Measurements from ENCODE around the gene RPS19BP1.

Gene RPS19BP1

DNA sequence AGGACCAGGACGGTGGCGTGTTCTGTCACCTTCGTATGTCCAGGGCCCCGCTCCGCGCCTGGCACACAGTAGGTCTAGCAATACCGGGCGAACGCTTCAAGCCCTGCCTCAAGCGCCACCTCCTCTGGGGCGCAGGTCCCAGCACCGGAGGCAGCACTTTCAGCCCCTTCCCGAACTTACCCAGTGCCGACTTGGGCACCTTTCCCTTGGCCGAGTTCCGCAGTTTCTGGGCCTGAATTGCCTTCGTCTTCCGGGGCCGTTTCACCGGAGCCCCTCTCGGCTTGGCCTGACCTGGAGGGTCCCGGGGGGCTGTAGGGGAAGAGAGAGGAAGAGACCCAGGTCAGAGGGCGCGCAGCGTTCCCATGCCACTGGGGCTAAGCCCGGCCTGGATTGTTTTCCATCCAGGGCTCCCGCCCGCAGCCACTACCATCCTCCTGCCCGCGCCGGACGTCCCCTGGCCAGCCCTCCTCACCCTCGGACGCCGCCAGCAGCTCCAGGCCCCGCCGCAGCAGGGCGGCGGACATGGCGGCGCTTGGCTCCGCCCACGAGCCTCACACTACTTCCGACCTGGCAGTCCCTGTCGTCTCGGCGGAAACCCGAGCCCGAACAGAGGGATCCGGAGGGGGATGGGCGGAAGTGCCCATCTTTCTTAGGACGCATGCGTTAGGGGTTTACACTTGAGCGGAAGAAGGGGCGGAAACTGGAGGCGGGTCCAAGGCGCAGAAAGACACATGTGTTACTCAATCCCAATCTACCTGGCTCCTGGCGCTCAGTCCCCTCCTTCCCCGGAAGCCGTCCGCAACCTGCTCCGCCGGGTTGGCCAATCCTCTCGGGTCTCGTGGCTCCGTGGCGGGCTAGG is at the start of gene RPS19BP1:
Gene RPS19BP1, minus strand, starts transcription at position 534 of the 859 bp plus-strand sequence. Its CDS starts 10 bp downstream, at position 524.
- Histone ChIP-seq H3K4me1 (ENCODE audit: control insufficient read depth, insufficient read depth, low read length) (peaks cover 16% of the 10 kb centered on the region), H3K4me3 (ENCODE audit: low read depth, low read length) (peak within 1 kb of the TSS; percentile 92), H3K27me3 (ENCODE audit: control insufficient read depth, insufficient read depth, low read length) (no peaks in the 10 kb centered on the region)

DNA sequence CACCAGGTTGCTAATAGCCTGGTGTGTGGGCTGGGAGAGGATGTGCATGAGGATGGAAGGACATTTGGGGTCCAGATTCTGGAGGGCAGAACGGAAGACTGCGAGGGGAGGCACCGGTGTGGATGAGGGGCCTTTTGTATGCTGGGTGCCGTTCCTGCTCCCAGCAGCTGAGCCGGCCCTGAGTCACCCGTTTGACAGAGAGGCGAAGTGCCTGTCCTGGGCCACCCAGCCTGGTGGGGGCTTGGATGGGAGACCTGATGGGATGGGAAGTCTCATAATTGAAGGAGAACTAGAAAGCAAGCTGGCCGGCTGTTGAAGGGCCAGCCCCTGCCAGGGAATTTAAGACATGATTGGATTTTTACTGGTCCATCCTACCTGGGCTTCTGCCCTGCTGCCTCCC is 48.8 kb upstream of the RPS19BP1 start:
- no peaks in the 10 kb centered on the region for H3K36me3 ChIP-seq (ENCODE audit: control insufficient read depth, insufficient read depth, low read length)
- H3K27me3 ChIP-seq (ENCODE audit: control insufficient read depth, insufficient read depth, low read length) = no peaks in the 10 kb centered on the region
- no peaks in the 10 kb centered on the region for H3K4me1 ChIP-seq (ENCODE audit: control insufficient read depth, insufficient read depth, low read length)
- H3K9me3 ChIP-seq (ENCODE audit: control insufficient read depth, insufficient read depth, low read length) = no peaks in the 10 kb centered on the region
- H3K9ac ChIP-seq (ENCODE audit: low read depth, low read length) = no peak overlapping the region
- H3K4me3 ChIP-seq (ENCODE audit: low read depth, low read length) = no peak overlapping the region

More for the DNA sequence above, at the start of gene RPS19BP1:
- H3K36me3 ChIP-seq (ENCODE audit: control insufficient read depth, insufficient read depth, low read length) = peaks cover 19% of the 10 kb centered on the region
- no peaks in the 10 kb centered on the region for H3K9me3 ChIP-seq (ENCODE audit: control insufficient read depth, insufficient read depth, low read length)
- peak within 1 kb of the TSS; percentile 91 for H3K9ac ChIP-seq (ENCODE audit: low read depth, low read length)

GRCh38 chr22:39580795-39581194 is 48.2 kb upstream of the RPS19BP1 start:
- Histone ChIP-seq H3K4me1 (ENCODE audit: control insufficient read depth, insufficient read depth, low read length) (no peaks in the 10 kb centered on the region), H3K27me3 (ENCODE audit: control insufficient read depth, insufficient read depth, low read length) (no peaks in the 10 kb centered on the region), H3K36me3 (ENCODE audit: control insufficient read depth, insufficient read depth, low read length) (no peaks in the 10 kb centered on the region), H3K4me3 (ENCODE audit: low read depth, low read length) (no peak overlapping the region), H3K9me3 (ENCODE audit: control insufficient read depth, insufficient read depth, low read length) (no peaks in the 10 kb centered on the region), H3K9ac (ENCODE audit: low read depth, low read length) (no peak overlapping the region)

- Histone ChIP-seq H3K9ac (ENCODE audit: low read depth, low read length) (no peak overlapping the region), H3K9me3 (ENCODE audit: control insufficient read depth, insufficient read depth, low read length) (no peaks in the 10 kb centered on the region), H3K4me3 (ENCODE audit: low read depth, low read length) (no peak overlapping the region), H3K4me1 (ENCODE audit: control insufficient read depth, insufficient read depth, low read length) (no peaks in the 10 kb centered on the region), H3K27me3 (ENCODE audit: control insufficient read depth, insufficient read depth, low read length) (no peaks in the 10 kb centered on the region), H3K36me3 (ENCODE audit: control insufficient read depth, insufficient read depth, low read length) (no peaks in the 10 kb centered on the region)
Observed at GRCh38 chr22:39580006-39580441, 47.5 kb upstream of the RPS19BP1 start.

- no peaks in the 10 kb centered on the region for H3K27me3 ChIP-seq (ENCODE audit: control insufficient read depth, insufficient read depth, low read length)
- H3K36me3 ChIP-seq (ENCODE audit: control insufficient read depth, insufficient read depth, low read length) = no peaks in the 10 kb centered on the region
- H3K9me3 ChIP-seq (ENCODE audit: control insufficient read depth, insufficient read depth, low read length) = no peaks in the 10 kb centered on the region
- H3K9ac ChIP-seq (ENCODE audit: low read depth, low read length) = no peak overlapping the region
- no peak overlapping the region for H3K4me3 ChIP-seq (ENCODE audit: low read depth, low read length)
- no peaks in the 10 kb centered on the region for H3K4me1 ChIP-seq (ENCODE audit: control insufficient read depth, insufficient read depth, low read length)
Observed at GRCh38 chr22:39577900-39578299, 45.4 kb upstream of the RPS19BP1 start.

DNA sequence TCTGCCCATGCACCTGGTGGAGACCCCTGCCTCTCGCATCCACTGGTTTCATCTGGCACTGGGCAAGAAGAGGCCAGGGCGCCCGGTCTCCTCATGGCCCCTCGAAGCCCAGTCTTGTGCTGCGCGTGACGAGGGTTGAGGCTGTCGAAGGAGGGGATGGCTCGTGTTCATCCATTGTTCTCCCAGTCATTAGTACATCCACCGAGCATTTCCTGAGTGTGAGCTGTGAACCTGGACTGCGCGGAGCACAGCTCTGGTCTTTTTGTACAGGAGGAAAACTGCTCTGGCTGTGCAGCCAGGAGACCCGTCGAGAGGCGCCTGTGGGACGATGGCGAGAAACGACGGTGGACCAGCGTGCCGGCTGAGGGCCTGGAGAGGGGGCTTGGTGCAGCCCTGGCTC is 44.8 kb upstream of the RPS19BP1 start:
- no peaks in the 10 kb centered on the region for H3K4me1 ChIP-seq (ENCODE audit: control insufficient read depth, insufficient read depth, low read length)
- H3K27me3 ChIP-seq (ENCODE audit: control insufficient read depth, insufficient read depth, low read length) = no peaks in the 10 kb centered on the region
- no peaks in the 10 kb centered on the region for H3K9me3 ChIP-seq (ENCODE audit: control insufficient read depth, insufficient read depth, low read length)
- no peak overlapping the region for H3K4me3 ChIP-seq (ENCODE audit: low read depth, low read length)
- no peaks in the 10 kb centered on the region for H3K36me3 ChIP-seq (ENCODE audit: control insufficient read depth, insufficient read depth, low read length)
- no peak overlapping the region for H3K9ac ChIP-seq (ENCODE audit: low read depth, low read length)

GRCh38 chr22:39576027-39576426 is 43.5 kb upstream of the RPS19BP1 start:
- no peaks in the 10 kb centered on the region for H3K36me3 ChIP-seq (ENCODE audit: control insufficient read depth, insufficient read depth, low read length)
- H3K9ac ChIP-seq (ENCODE audit: low read depth, low read length) = no peak overlapping the region
- no peaks in the 10 kb centered on the region for H3K4me1 ChIP-seq (ENCODE audit: control insufficient read depth, insufficient read depth, low read length)
- no peak overlapping the region for H3K4me3 ChIP-seq (ENCODE audit: low read depth, low read length)
- no peaks in the 10 kb centered on the region for H3K9me3 ChIP-seq (ENCODE audit: control insufficient read depth, insufficient read depth, low read length)
- no peaks in the 10 kb centered on the region for H3K27me3 ChIP-seq (ENCODE audit: control insufficient read depth, insufficient read depth, low read length)

DNA sequence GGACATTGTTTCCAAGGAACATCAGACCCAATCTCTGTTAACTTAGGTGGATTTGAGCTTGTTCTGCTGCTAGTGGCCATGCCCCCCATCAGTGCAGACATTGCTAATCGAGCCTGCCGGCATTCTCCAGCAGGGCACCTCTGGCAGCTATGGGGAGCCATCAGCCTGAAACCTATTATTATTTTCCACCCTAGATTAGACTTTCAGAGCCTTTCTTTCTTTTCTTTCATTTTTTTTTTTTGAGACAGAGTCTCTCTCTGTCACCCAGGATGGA is 42.9 kb upstream of the RPS19BP1 start:
- Histone ChIP-seq H3K9me3 (ENCODE audit: control insufficient read depth, insufficient read depth, low read length) (no peaks in the 10 kb centered on the region), H3K36me3 (ENCODE audit: control insufficient read depth, insufficient read depth, low read length) (no peaks in the 10 kb centered on the region), H3K4me3 (ENCODE audit: low read depth, low read length) (no peak overlapping the region)

DNA sequence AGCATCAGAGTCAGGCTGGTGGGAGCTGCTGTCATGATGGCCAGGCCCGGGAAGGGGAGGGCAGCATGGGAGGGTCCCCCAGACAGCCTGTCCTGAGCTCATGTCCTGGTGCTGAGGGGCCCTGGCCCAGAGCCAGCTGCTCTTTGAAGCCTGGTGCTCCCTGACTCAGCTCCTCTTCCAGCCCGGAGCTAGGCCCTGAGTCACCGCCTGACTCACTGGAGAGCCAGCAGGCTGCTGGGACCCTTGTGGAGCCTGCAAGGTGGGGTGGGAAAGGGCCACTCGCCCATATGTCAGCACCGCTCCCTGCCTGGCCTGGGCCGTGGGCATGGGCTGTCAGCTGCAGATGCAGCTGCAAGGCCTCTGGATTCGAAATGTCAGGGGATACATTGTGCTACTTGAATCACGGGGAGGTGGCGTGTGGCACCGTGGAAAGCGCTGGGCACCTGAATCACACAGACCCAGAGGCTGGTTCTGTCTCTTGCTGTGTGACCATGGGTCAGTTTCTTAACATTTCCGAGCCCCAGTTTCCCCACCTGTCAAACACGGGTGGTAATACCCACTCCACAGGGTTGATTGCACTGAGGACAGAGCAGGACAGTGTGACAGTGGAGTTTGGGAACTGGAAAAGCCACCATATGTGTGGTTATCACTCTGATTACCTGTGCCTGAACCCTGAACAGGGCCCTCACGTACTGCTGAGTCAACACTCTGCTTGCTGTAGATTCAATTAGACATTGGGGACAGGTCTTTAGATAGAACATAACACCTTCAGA is 42.4 kb upstream of the RPS19BP1 start:
- Histone ChIP-seq H3K27me3 (ENCODE audit: control insufficient read depth, insufficient read depth, low read length) (no peaks in the 10 kb centered on the region), H3K9ac (ENCODE audit: low read depth, low read length) (peak overlapping the region; percentile 12), H3K4me1 (ENCODE audit: control insufficient read depth, insufficient read depth, low read length) (no peaks in the 10 kb centered on the region), H3K9me3 (ENCODE audit: control insufficient read depth, insufficient read depth, low read length) (no peaks in the 10 kb centered on the region), H3K4me3 (ENCODE audit: low read depth, low read length) (no peak overlapping the region), H3K36me3 (ENCODE audit: control insufficient read depth, insufficient read depth, low read length) (no peaks in the 10 kb centered on the region)

More for the DNA sequence above, 42.9 kb upstream of the RPS19BP1 start:
- no peak overlapping the region for H3K9ac ChIP-seq (ENCODE audit: low read depth, low read length)
- H3K27me3 ChIP-seq (ENCODE audit: control insufficient read depth, insufficient read depth, low read length) = no peaks in the 10 kb centered on the region
- no peaks in the 10 kb centered on the region for H3K4me1 ChIP-seq (ENCODE audit: control insufficient read depth, insufficient read depth, low read length)

- no peaks in the 10 kb centered on the region for H3K36me3 ChIP-seq (ENCODE audit: control insufficient read depth, insufficient read depth, low read length)
- no peak overlapping the region for H3K4me3 ChIP-seq (ENCODE audit: low read depth, low read length)
- no peaks in the 10 kb centered on the region for H3K9me3 ChIP-seq (ENCODE audit: control insufficient read depth, insufficient read depth, low read length)
- H3K27me3 ChIP-seq (ENCODE audit: control insufficient read depth, insufficient read depth, low read length) = no peaks in the 10 kb centered on the region
- H3K9ac ChIP-seq (ENCODE audit: low read depth, low read length) = no peak overlapping the region
- no peaks in the 10 kb centered on the region for H3K4me1 ChIP-seq (ENCODE audit: control insufficient read depth, insufficient read depth, low read length)
Observed at GRCh38 chr22:39571538-39571937, 39.0 kb upstream of the RPS19BP1 start.

GRCh38 chr22:39570665-39571064 is 38.1 kb upstream of the RPS19BP1 start, which contains the start of gene CACNA1I:
TSS of gene CACNA1I (plus strand) at chr22:39570753. CDS start at chr22:39570753, 0 bp downstream.
- Histone ChIP-seq H3K9ac (ENCODE audit: low read depth, low read length) (no peak within 1 kb of the TSS), H3K9me3 (ENCODE audit: control insufficient read depth, insufficient read depth, low read length) (no peaks in the 10 kb centered on the region), H3K4me3 (ENCODE audit: low read depth, low read length) (no peak within 1 kb of the TSS), H3K27me3 (ENCODE audit: control insufficient read depth, insufficient read depth, low read length) (no peaks in the 10 kb centered on the region), H3K4me1 (ENCODE audit: control insufficient read depth, insufficient read depth, low read length) (no peaks in the 10 kb centered on the region), H3K36me3 (ENCODE audit: control insufficient read depth, insufficient read depth, low read length) (no peaks in the 10 kb centered on the region)

DNA sequence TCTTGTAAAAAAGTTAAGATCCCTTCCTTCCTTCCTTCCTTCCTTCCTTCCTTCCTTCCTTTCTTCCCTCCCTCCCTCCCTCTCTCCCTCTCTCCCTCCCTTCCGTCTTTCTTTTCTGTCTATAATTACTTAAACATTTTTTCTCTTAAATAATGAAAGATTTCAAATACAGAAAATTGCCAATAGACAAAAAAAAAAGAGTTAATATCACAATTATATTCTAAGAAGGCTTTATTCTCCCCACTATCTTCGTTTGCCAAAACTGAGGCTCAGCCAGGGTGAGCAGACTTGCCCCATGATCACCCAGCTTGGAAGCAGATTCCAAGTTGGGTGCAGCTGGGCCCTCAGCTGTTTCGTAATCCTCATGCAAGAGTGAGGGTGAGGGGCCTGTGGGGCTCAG is 37.7 kb upstream of the RPS19BP1 start:
- Histone ChIP-seq H3K9me3 (ENCODE audit: control insufficient read depth, insufficient read depth, low read length) (no peaks in the 10 kb centered on the region), H3K9ac (ENCODE audit: low read depth, low read length) (no peak overlapping the region), H3K27me3 (ENCODE audit: control insufficient read depth, insufficient read depth, low read length) (no peaks in the 10 kb centered on the region), H3K4me3 (ENCODE audit: low read depth, low read length) (no peak overlapping the region), H3K4me1 (ENCODE audit: control insufficient read depth, insufficient read depth, low read length) (no peaks in the 10 kb centered on the region), H3K36me3 (ENCODE audit: control insufficient read depth, insufficient read depth, low read length) (no peaks in the 10 kb centered on the region)

Data from iPS-15b (cell line).